Activated CD4-positive, CD25-positive, alpha-beta regulatory T cell treated with anti-CD3 and anti-CD28 coated beads, Interleukin-2, amount 50 U/mL, for 16 hours (primary cell): ENCODE data around the gene TCTN2.

Experiments used
- DNase-seq: peaks from one replicate; pipeline ENCODE4 v3.0.0-alpha.2; 2020; ENCODE audit warnings: low read depth, low spot score

The TCTN2 gene

DNA sequence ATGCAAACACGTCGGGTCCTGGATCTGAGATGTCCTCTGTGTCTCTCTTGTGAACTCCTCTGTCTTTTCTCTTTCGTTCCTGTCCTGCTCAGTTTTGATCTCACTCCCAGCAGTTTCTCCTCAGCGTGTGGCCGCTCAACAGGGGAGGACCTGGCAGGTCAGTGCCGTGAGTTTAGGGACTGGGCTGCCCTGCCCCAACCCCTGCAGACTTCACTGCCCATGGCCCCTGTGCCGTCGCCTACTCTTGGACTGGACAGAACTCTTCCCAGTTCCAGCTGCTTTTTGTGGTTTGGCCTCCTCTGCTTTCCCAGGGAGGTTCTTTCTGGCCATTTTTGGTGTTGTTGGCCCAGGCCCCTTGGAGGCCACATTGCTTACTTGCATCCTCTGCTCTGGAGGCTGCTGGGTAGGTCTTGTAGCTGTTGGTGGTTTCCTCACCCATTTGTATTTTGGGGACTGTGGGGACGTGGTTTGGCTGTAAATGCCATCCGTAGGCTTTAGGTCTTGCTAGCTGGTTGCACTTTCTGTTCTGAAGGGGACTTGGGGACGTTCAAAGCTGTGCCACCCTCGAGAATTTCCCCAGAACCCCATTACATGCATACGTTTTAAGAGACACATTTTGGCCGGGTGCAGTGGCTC is 71.1 kb downstream of the TCTN2 start:
- no peak for DNase-seq

- DNase-seq: no peak
These were observed 72.1 kb downstream of the TCTN2 start for GRCh38 chr12:123743002-123743401.

GRCh38 chr12:123744836-123745235 is 73.9 kb downstream of the TCTN2 start:
- no peak for DNase-seq

- DNase-seq: no peak
These were observed 76.4 kb downstream of the TCTN2 start for GRCh38 chr12:123747309-123747708.

- no peak for DNase-seq
These were observed 77.2 kb downstream of the TCTN2 start for GRCh38 chr12:123748161-123748560.

DNA sequence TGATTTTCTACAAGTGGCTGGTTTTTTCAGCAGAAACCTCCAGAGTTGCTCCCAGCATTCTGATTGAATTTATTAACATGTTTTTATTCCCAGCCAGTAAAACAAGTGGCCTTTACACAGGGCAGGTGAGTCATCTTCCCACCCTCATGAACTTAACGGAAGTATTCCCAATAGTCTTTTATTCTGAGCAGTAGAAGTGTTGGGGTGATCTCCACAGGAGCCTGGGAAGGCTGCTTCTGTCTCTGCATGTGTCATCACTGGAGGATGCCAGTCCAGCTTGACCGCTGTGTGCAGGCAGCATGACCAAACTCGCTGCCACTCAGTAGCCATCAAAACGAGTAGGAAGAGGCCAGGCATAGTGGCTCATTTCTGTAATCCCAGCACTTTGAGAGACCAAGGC is 77.7 kb downstream of the TCTN2 start:
- no peak for DNase-seq

GRCh38 chr12:123749355-123749754 is 78.4 kb downstream of the TCTN2 start:
- DNase-seq: no peak

GRCh38 chr12:123750159-123750656 is 79.3 kb downstream of the TCTN2 start:
- DNase-seq: no peak

GRCh38 chr12:123752046-123752445 is 81.1 kb downstream of the TCTN2 start:
- DNase-seq: no peak

GRCh38 chr12:123754041-123754772 is 83.3 kb downstream of the TCTN2 start:
- DNase-seq: no peak

- DNase-seq: no peak
These were observed 86.6 kb downstream of the TCTN2 start for GRCh38 chr12:123757561-123757960.
